Thyroid gland (tissue), 4 donors: ENCODE measurements around the gene CXCL5. TPM values are rescaled to one million over a fixed set of nuclear protein-coding genes. Genes with fewer than 3 reads are reported as not detected.

Source experiments
- DNase-seq, 2 donors: peaks; one replicate each; pipeline ENCODE4 v3.0.0-alpha.2; 2019
- H3K27ac ChIP-seq, 3 donors: fragments of 200-600 bp; sonication (generic); 1 replicate in 2 of 3; 2 replicates in 1 of 3; pipeline ENCODE4 v1.5.1; 2016 to 2019; ENCODE audit warnings: mild to moderate bottlenecking in 1 of 3, moderate library complexity in 1 of 3
- H3K27me3 ChIP-seq: fragments of 200-600 bp; sonication (generic); one replicate; pipeline ENCODE4 v1.5.1; 2019
- H3K36me3 ChIP-seq, 2 donors: fragments of 200-600 bp; sonication (generic); one replicate each; pipeline ENCODE4 v1.5.1; 2016 to 2019
- H3K4me1 ChIP-seq, 2 donors: fragments of 200-600 bp; sonication (generic); one replicate each; pipeline ENCODE4 v1.5.1; 2017 to 2019
- H3K4me3 ChIP-seq, 3 donors: fragments of 200-600 bp; sonication (generic); replicated peaks in 1 of 3; 1 replicate in 2 of 3; 2 replicates in 1 of 3; pipeline ENCODE4 v1.5.1; 2016; ENCODE audit warnings: mild to moderate bottlenecking in 1 of 3
- H3K9me3 ChIP-seq: fragments of 200-600 bp; sonication (generic); one replicate; pipeline ENCODE4 v1.5.1; 2017
- POLR2A ChIP-seq, 2 donors: fragments of 450-650 bp; IDR thresholded peaks; one replicate each; pipeline ENCODE4 v1.6.1; 2017; ENCODE audit warnings: antibody characterized with exemption in 2 of 2, mild to moderate bottlenecking in 2 of 2, moderate library complexity in 1 of 2
- WGBS, 2 donors: methylation state at CpG; one replicate each; pipeline ENCODE4 v1.1.5; 2017; 5-methylcytosine and 5-hydroxymethylcytosine counted together
- intact Hi-C: fragments of 100-400 bp; cut with DNase I; formaldehyde crosslinking; loops from one replicate; pipeline ENCODE4 v1.15.1; 2023
- total RNA-seq, 4 donors: library from RNA; depleted of rRNA; stranded (reverse); fragments of >200 nt; gene quantifications; one replicate each; pipeline ENCODE4 v1.2.3, GENCODE V29; 2016
- TF ChIP-seq, protein P1 (sequence below), 6 experiments: fragments of 200-600 bp in 3 of 6; fragments of 450-650 bp in 3 of 6; sonication (generic) in 3 of 6; IDR thresholded peaks; one replicate each; pipeline ENCODE4 v1.5.1; 2016 to 2019; ENCODE audit warnings: antibody characterized with exemption in 6 of 6, mild to moderate bottlenecking in 2 of 6, inconsistent platforms in 1 of 6, moderate library complexity in 1 of 6

Gene CXCL5
- total RNA-seq, 4 donors from 2014 or later = not detected

DNA sequence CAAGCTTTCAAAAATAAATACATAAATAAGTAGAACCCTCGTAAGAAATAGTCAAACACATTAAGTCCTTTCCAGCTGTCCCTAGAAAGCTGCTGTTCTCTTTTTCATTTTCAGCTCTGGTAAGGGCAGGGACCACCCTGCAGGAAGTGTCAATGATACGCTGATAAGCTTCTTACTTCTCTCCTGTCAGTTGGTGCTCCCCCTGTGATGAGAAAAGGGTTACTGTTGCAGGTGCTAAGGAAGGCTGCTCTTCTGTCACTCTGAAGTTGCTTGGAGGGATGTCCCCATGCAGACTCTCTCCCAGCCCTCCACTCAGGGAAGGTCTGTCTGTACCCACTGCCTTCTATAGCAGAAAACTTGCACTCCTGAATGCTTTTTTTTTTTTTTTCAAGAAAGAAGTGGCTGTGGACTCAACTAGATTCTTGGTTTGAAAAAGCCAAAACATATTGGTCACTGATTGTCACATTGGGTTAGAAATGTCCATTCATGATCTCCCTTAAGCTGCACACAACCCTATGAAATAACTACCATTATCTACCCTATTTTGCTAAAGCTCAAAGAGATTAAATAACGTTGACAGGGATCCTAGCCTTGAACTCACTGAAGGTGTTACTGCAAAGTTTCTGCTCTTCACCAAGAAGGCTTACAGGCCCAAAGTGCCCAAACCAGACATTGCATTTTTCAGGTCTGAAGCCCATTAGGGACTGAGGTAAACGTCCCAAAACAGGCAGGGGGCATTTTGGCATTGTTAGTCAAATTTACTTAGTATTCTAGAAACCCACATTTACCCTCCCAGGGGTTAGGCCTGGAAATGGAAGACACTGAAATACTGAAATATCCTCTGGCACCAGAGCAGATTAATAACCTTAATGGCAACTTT, 38.8 kb upstream of the CXCL5 start:
- Histone ChIP-seq H3K36me3 (no peaks in the 10 kb centered on the region), H3K27me3 (no peaks in the 10 kb centered on the region), H3K27ac (no peak overlapping the region), H3K4me3 (no peak overlapping the region), H3K4me1 (no peaks in the 10 kb centered on the region), H3K9me3 (no peaks in the 10 kb centered on the region)
- intact Hi-C loops = no loop called here
- TF ChIP-seq, protein P1, sequence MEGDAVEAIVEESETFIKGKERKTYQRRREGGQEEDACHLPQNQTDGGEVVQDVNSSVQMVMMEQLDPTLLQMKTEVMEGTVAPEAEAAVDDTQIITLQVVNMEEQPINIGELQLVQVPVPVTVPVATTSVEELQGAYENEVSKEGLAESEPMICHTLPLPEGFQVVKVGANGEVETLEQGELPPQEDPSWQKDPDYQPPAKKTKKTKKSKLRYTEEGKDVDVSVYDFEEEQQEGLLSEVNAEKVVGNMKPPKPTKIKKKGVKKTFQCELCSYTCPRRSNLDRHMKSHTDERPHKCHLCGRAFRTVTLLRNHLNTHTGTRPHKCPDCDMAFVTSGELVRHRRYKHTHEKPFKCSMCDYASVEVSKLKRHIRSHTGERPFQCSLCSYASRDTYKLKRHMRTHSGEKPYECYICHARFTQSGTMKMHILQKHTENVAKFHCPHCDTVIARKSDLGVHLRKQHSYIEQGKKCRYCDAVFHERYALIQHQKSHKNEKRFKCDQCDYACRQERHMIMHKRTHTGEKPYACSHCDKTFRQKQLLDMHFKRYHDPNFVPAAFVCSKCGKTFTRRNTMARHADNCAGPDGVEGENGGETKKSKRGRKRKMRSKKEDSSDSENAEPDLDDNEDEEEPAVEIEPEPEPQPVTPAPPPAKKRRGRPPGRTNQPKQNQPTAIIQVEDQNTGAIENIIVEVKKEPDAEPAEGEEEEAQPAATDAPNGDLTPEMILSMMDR (IDR thresholded peaks at IDR 0.05) = no peak
- WGBS, 2 donors = 65 to 66% methylated on average over 4 of the region's 4 CpGs
- no peak for DNase-seq

DNA sequence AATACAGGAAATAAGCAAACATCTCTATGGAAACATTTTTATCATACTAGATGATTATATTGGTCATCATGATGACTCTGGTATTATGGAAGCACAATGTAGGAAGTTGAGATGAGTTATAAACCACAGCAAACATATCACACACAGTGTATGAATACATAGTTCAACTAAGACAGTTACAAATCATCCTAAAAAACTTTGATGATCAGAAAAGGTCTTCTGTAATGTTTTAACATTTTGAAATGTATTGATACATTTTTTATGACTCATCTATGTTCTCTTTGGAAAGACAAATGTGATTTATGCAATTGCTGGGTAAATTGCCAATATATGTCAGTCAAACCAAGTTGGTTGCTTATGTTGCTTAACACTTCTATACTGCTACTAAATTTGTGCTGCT, 35.3 kb upstream of the CXCL5 start:
- intact Hi-C loops = no loop called here
- no peak for TF ChIP-seq POLR2A (IDR thresholded peaks at IDR 0.05)
- TF ChIP-seq, protein P1 (IDR thresholded peaks at IDR 0.05) = no peak
- Histone ChIP-seq H3K27me3 (no peaks in the 10 kb centered on the region), H3K4me1 (no peaks in the 10 kb centered on the region), H3K27ac (no peak overlapping the region), H3K4me3 (no peak overlapping the region), H3K9me3 (no peaks in the 10 kb centered on the region), H3K36me3 (no peaks in the 10 kb centered on the region)
- DNase-seq = no peak

DNA sequence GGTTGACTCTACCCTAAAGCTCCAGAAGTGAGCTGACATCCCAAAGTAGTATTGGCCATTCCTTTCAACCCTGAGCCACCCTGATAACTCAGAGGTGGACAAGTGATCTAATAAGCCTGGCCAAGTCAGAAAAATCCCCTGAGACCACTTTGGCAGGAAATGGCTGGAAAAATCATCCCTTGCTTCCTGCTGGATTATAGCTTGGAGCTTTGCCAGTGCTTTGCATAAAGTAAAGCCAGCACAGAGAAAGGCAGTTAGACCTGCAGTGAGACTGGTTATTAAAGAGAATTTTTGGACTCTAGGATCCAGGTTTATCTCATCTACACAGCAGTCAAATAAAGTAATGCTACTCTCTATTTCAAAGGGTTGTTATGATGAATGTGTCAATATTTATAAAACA, 33.6 kb upstream of the CXCL5 start:
- H3K27ac ChIP-seq = no peak overlapping the region
- TF ChIP-seq, protein P1 (IDR thresholded peaks at IDR 0.05) = no peak
- TF ChIP-seq POLR2A (IDR thresholded peaks at IDR 0.05) = no peak
- no peak for DNase-seq
- no peaks in the 10 kb centered on the region for H3K27me3 ChIP-seq
- intact Hi-C loops = no loop called here
- no peaks in the 10 kb centered on the region for H3K36me3 ChIP-seq
- H3K4me1 ChIP-seq = no peaks in the 10 kb centered on the region
- no peak overlapping the region for H3K4me3 ChIP-seq
- H3K9me3 ChIP-seq = no peaks in the 10 kb centered on the region

DNA sequence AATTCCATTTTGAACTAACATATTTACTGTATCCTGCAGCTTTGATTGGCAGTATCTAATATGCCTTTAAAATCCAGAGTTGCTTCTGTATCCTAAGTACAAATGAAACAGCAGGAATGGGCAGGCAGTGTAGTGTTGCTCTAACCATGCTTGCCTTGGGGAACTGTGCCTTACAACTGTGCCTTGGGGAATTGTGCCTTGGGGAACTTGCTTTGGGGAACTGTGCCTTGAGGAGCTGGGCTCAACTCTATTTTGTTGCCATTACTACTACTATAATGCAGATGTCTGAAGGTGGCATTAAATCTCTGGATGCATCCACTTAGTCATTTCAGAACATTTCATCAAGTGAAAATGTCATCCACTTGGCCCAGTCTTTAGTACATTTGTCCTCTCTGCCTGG, 33.1 kb upstream of the CXCL5 start:
- no peaks in the 10 kb centered on the region for H3K36me3 ChIP-seq
- no peaks in the 10 kb centered on the region for H3K4me1 ChIP-seq
- no peak overlapping the region for H3K4me3 ChIP-seq
- TF ChIP-seq, protein P1 (IDR thresholded peaks at IDR 0.05) = no peak
- TF ChIP-seq POLR2A (IDR thresholded peaks at IDR 0.05) = no peak
- H3K27me3 ChIP-seq = no peaks in the 10 kb centered on the region
- no peak overlapping the region for H3K27ac ChIP-seq
- H3K9me3 ChIP-seq = no peaks in the 10 kb centered on the region
- intact Hi-C loops = no loop called here
- no peak for DNase-seq

DNA sequence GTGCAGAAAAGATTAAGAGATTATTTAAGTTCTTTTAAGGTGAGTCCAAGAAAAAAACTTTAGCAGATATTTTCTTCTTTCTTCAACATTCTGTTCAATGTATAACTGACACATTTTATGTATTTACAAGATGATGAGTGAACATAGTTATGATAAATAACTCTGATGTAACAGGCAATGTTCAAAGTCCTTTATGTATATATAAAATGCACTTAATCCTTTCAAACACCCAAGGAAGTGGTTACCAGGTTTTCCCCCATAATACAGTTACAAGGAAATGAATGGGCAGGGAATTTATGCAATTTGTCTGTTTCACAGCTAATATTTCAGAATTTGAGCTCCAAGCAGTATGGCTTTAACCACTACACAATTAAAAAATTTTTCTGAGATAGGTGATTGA, 31.8 kb upstream of the CXCL5 start:
- TF ChIP-seq POLR2A (IDR thresholded peaks at IDR 0.05) = no peak
- TF ChIP-seq, protein P1 (IDR thresholded peaks at IDR 0.05) = no peak
- no peak overlapping the region for H3K27ac ChIP-seq
- H3K4me1 ChIP-seq = no peaks in the 10 kb centered on the region
- no peaks in the 10 kb centered on the region for H3K36me3 ChIP-seq
- H3K9me3 ChIP-seq = no peaks in the 10 kb centered on the region
- H3K27me3 ChIP-seq = no peaks in the 10 kb centered on the region
- intact Hi-C loops = no loop called here
- no peak overlapping the region for H3K4me3 ChIP-seq
- no peak for DNase-seq
